ENCODE data around the gene SS18. TPM values are rescaled to one million over a fixed set of nuclear protein-coding genes. Genes with fewer than 3 reads are reported as not detected.

Gene SS18
- total and polyA plus RNA-seq, 2 donors (not counting 1 experiment from before 2014, with no cell fraction given), result 62.4 to 114 TPM

GRCh38 chr18:26074246-26074645, 16.2 kb downstream of the SS18 start:
- H3K4me1 Mint-ChIP-seq, result peaks cover 31% of the 10 kb centered on the region

GRCh38 chr18:26073758-26074157, 16.7 kb downstream of the SS18 start:
- POLR2A ChIA-PET, result no interaction called here
- no peaks in the 10 kb centered on the region for H3K9me3 Mint-ChIP-seq (ENCODE audit: insufficient read depth)

More at GRCh38 chr18:26074246-26074645, 16.2 kb downstream of the SS18 start:
- TF ChIP-seq CTCF (IDR thresholded peaks at IDR 0.05), result no peak
- TF ChIP-seq EZH2 (IDR thresholded peaks at IDR 0.05; ENCODE audit: borderline replicate concordance, insufficient read depth, low read depth, low read length, poor library complexity, severe bottlenecking), result no peak
- peaks cover 0 to 6% (median 1%) of the 10 kb centered on the region in 3 donors for H3K9me3 ChIP-seq (ENCODE audit: control extremely low read depth in 1 of 3, control insufficient read depth in 2 of 3, insufficient read depth in 1 of 3, low read length in 2 of 3)
- no peak overlapping the region for H3K4me3 ChIP-seq (ENCODE audit: control extremely low read depth in 1 of 5, extremely low read depth in 1 of 5, insufficient read depth in 1 of 5, low read depth in 2 of 5, low read length in 4 of 5)
- no peaks in the 10 kb centered on the region for H3K4me1 ChIP-seq (ENCODE audit: control insufficient read depth in 2 of 2, insufficient read depth in 2 of 2, low read length in 2 of 2)
- no peak overlapping the region for H3K27ac ChIP-seq (ENCODE audit: low read length in 2 of 2)
- H2AFZ ChIP-seq (ENCODE audit: insufficient read depth, low read depth, low read length, poor library complexity, severe bottlenecking), result no peak overlapping the region
- no peak overlapping the region for H3K9ac ChIP-seq (ENCODE audit: low read length)
- H3K79me2 ChIP-seq (ENCODE audit: control insufficient read depth, insufficient read depth, low read length), result peaks cover 52% of the 10 kb centered on the region
- no CpG with 5 or more reads among the region's 2 CpGs for WGBS (ENCODE audit: insufficient coverage)
- no peaks in the 10 kb centered on the region for H3K27me3 ChIP-seq (replicated peaks in 1 of 4; ENCODE audit: control extremely low read depth in 1 of 4, control insufficient read depth in 3 of 4, insufficient read depth in 4 of 4, low read length in 3 of 4)
- Mint-ChIP-seq H3K9me3 (ENCODE audit: insufficient read depth) (no peaks in the 10 kb centered on the region), H3K4me3 (no peak overlapping the region), H3K27me3 (no peaks in the 10 kb centered on the region), H3K27ac (no peak overlapping the region)
- ChIA-PET CTCF (no interaction called here), POLR2A (no interaction called here)
- H4K20me1 ChIP-seq (ENCODE audit: control insufficient read depth, insufficient read depth, low read length, poor library complexity, severe bottlenecking), result peaks cover 9% of the 10 kb centered on the region
- no peak overlapping the region for H3K4me2 ChIP-seq (replicated peaks; ENCODE audit: low read depth, low read length, poor library complexity, severe bottlenecking)
- DNase-seq (no peak), ATAC-seq (ENCODE audit: low read depth) (no peak)
- H3K36me3 ChIP-seq (replicated peaks in 1 of 2; ENCODE audit: control extremely low read depth in 1 of 2, control insufficient read depth in 1 of 2, extremely low read depth in 1 of 2, insufficient read depth in 2 of 2, low read length in 1 of 2), result peaks cover 14 to 52% of the 10 kb centered on the region in 2 experiments
- intact Hi-C loops (cut with micrococcal nuclease), result loop anchor here (5.0 kb wide), 1 partner anchor 83 kb away; no protein-coding TSS in a partner anchor

More at GRCh38 chr18:26073758-26074157, 16.7 kb downstream of the SS18 start:
- H3K27ac ChIP-seq (ENCODE audit: low read length in 2 of 2), result no peak overlapping the region
- peaks cover 0 to 6% (median 1%) of the 10 kb centered on the region in 3 donors for H3K9me3 ChIP-seq (ENCODE audit: control extremely low read depth in 1 of 3, control insufficient read depth in 2 of 3, insufficient read depth in 1 of 3, low read length in 2 of 3)
- H3K4me3 ChIP-seq (ENCODE audit: control extremely low read depth in 1 of 5, extremely low read depth in 1 of 5, insufficient read depth in 1 of 5, low read depth in 2 of 5, low read length in 4 of 5), result no peak overlapping the region
- Mint-ChIP-seq H3K4me3 (no peak overlapping the region), H3K27me3 (no peaks in the 10 kb centered on the region), H3K4me1 (peaks cover 28% of the 10 kb centered on the region), H3K27ac (no peak overlapping the region)
- CTCF ChIA-PET, result no interaction called here
- H3K9ac ChIP-seq (ENCODE audit: low read length), result no peak overlapping the region
- H3K27me3 ChIP-seq (replicated peaks in 1 of 4; ENCODE audit: control extremely low read depth in 1 of 4, control insufficient read depth in 3 of 4, insufficient read depth in 4 of 4, low read length in 3 of 4), result no peaks in the 10 kb centered on the region
- peaks cover 50% of the 10 kb centered on the region for H3K79me2 ChIP-seq (ENCODE audit: control insufficient read depth, insufficient read depth, low read length)
- no peaks in the 10 kb centered on the region for H3K4me1 ChIP-seq (ENCODE audit: control insufficient read depth in 2 of 2, insufficient read depth in 2 of 2, low read length in 2 of 2)
- H4K20me1 ChIP-seq (ENCODE audit: control insufficient read depth, insufficient read depth, low read length, poor library complexity, severe bottlenecking), result peaks cover 9% of the 10 kb centered on the region
- no peak overlapping the region for H2AFZ ChIP-seq (ENCODE audit: insufficient read depth, low read depth, low read length, poor library complexity, severe bottlenecking)
- no peak for ATAC-seq (ENCODE audit: low read depth)
- WGBS (ENCODE audit: insufficient coverage), result no CpG with 5 or more reads among the region's 2 CpGs
- intact Hi-C loops (cut with micrococcal nuclease), result loop anchor here (5.0 kb wide), 1 partner anchor 84 kb away; no protein-coding TSS in a partner anchor
- DNase-seq, result no peak
- TF ChIP-seq EZH2 (IDR thresholded peaks at IDR 0.05; ENCODE audit: borderline replicate concordance, insufficient read depth, low read depth, low read length, poor library complexity, severe bottlenecking), result no peak
- no peak for TF ChIP-seq CTCF (IDR thresholded peaks at IDR 0.05)
- peaks cover 14 to 57% of the 10 kb centered on the region in 2 experiments for H3K36me3 ChIP-seq (replicated peaks in 1 of 2; ENCODE audit: control extremely low read depth in 1 of 2, control insufficient read depth in 1 of 2, extremely low read depth in 1 of 2, insufficient read depth in 2 of 2, low read length in 1 of 2)
- no peak overlapping the region for H3K4me2 ChIP-seq (replicated peaks; ENCODE audit: low read depth, low read length, poor library complexity, severe bottlenecking)

All from B cell (primary cell).